ENCODE results near the gene ID4.

ID4 gene

DNA sequence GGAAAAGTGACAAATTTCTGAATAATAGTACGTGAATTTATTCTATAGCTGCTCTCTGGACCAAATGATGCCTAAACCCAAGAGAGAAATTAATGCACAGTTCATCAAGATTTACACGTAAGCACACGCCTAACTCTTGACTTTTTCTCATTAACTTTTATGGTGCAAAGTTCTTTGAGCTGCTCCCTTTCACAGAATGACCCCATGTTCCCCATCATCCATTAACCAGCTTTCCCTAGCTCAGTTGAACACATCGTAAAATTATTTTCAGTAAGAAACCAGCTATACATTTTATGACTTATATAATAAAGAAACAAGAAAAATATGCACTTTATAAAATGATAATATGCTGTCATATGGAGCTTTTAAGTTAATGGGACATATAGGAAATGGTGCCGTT is 54.3 kb downstream of the ID4 start:
- H4K20me1 ChIP-seq (ENCODE audit: control insufficient read depth, insufficient read depth, low read depth, low read length), result no peaks in the 10 kb centered on the region
- H3K4me1 ChIP-seq (ENCODE audit: control insufficient read depth, low read length), result no peaks in the 10 kb centered on the region
- H3K36me3 ChIP-seq (ENCODE audit: control insufficient read depth, low read length), result no peaks in the 10 kb centered on the region
- H3K4me3 ChIP-seq (ENCODE audit: low read length), result no peak overlapping the region
- H3K27ac ChIP-seq (ENCODE audit: low read depth, low read length), result no peak overlapping the region
- H3K9me2 ChIP-seq (replicated peaks; ENCODE audit: control insufficient read depth, low read length), result no peaks in the 10 kb centered on the region
- H3F3A ChIP-seq (ENCODE audit: control insufficient read depth, insufficient read depth), result no peaks in the 10 kb centered on the region
- no peak overlapping the region for H3K4me2 ChIP-seq (ENCODE audit: low read length)
- H3K27me3 ChIP-seq (ENCODE audit: control insufficient read depth, low read length), result no peaks in the 10 kb centered on the region
- no peaks in the 10 kb centered on the region for H3K79me2 ChIP-seq (ENCODE audit: control insufficient read depth, low read length)
- H3K9me3 ChIP-seq (ENCODE audit: control insufficient read depth, insufficient read depth, low read length), result no peaks in the 10 kb centered on the region
- no peak for TF ChIP-seq EZH2phosphoT487 (IDR thresholded peaks at IDR 0.05; ENCODE audit: borderline replicate concordance, low read length)
- TF ChIP-seq, protein P1, sequence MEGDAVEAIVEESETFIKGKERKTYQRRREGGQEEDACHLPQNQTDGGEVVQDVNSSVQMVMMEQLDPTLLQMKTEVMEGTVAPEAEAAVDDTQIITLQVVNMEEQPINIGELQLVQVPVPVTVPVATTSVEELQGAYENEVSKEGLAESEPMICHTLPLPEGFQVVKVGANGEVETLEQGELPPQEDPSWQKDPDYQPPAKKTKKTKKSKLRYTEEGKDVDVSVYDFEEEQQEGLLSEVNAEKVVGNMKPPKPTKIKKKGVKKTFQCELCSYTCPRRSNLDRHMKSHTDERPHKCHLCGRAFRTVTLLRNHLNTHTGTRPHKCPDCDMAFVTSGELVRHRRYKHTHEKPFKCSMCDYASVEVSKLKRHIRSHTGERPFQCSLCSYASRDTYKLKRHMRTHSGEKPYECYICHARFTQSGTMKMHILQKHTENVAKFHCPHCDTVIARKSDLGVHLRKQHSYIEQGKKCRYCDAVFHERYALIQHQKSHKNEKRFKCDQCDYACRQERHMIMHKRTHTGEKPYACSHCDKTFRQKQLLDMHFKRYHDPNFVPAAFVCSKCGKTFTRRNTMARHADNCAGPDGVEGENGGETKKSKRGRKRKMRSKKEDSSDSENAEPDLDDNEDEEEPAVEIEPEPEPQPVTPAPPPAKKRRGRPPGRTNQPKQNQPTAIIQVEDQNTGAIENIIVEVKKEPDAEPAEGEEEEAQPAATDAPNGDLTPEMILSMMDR (IDR thresholded peaks at IDR 0.05; ENCODE audit: low read depth, low read length, poor library complexity, severe bottlenecking), result no peak
